ENCODE data around the gene PLEKHO1.

PLEKHO1 gene

DNA sequence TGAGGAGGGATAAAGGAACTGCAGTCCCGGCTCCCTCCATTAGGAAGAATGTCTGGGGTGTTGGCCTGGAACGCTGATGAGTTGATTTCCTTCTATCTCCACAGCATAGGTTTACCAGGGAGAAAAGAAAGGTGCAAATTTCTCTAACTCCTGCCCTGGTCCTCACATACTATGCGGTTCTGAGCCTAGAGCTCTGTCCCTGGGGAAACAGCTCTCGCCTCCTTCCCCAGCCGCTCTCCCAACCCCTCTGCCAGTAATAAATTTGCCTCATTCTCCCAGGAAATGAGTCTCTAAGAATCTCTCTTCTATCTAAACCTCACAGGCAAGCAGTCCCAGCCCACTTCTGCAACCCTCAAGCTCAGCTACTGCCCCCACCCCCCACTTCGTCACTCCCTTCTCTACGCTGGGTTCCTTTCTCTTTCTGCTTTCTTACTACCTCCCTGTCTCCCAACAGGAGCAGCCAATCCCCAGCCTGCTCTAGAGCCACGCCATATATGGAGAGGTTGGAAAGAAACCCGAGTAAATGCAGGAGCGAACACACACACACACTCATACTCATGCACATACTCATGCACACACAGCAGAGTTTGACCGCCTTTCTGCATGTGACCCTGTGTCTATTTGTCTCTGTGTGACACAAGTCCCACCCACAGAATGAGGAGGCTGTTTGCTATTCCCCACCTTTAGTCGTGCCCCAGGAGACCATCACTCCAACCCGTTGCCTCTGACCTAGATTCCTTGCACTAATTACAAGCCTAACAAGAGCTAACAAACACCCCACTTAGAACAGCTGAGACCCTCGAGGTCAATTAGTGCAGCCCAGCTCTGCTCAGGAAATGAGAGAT lies 13.4 kb downstream of the PLEKHO1 start:
- DNase-seq (ENCODE audit: low read depth) = peak; percentile 98
- TF ChIP-seq, protein P1, sequence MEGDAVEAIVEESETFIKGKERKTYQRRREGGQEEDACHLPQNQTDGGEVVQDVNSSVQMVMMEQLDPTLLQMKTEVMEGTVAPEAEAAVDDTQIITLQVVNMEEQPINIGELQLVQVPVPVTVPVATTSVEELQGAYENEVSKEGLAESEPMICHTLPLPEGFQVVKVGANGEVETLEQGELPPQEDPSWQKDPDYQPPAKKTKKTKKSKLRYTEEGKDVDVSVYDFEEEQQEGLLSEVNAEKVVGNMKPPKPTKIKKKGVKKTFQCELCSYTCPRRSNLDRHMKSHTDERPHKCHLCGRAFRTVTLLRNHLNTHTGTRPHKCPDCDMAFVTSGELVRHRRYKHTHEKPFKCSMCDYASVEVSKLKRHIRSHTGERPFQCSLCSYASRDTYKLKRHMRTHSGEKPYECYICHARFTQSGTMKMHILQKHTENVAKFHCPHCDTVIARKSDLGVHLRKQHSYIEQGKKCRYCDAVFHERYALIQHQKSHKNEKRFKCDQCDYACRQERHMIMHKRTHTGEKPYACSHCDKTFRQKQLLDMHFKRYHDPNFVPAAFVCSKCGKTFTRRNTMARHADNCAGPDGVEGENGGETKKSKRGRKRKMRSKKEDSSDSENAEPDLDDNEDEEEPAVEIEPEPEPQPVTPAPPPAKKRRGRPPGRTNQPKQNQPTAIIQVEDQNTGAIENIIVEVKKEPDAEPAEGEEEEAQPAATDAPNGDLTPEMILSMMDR (conservative IDR thresholded peaks at IDR 0.05; ENCODE audit: low read depth, low read length) = peak; percentile 6
- peak overlapping the region; percentile 22 for H3K4me3 ChIP-seq (ENCODE audit: low read length)

DNA sequence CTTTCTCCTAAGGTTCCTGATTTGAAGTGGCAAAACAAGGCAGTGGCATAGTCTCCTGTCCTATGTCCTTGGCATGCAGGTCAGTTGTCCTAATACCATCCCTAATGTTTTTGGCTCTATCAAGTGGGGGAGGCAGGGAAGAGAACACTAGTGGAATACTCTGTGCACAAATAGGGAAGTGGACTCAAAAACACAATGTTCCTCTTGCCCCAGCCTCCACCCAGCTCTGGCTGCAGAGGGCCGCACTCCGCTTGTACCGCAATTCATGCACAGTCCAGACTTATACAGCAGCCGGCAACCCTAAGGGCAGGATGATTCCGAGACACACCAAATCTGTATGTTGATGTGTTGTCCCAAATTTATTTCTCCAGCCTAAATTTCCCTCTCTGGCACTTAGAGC lies 14.5 kb downstream of the PLEKHO1 start:
- DNase-seq (ENCODE audit: low read depth) = no peak
- TF ChIP-seq, protein P1 (conservative IDR thresholded peaks at IDR 0.05; ENCODE audit: low read depth, low read length) = no peak
- no peak overlapping the region for H3K4me3 ChIP-seq (ENCODE audit: low read length)

DNA sequence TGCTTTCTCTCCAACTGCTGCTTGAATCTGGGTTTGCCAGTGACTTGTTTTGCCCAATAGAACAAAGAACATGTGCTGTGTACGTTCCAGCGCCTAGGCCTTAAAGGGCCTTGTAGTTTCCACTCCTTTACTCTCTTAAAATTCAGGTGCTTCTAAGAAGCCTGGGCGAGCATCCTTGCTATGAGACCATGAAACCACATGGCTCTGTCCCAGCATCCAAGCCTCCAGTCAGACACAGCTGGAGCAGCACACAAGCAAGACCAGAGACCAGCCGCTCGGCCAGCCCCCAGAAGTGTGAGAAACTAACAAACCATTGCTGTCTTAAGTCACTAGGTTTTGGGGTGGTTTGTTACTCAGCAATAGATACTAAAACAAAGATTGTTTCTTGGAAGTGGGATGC lies 15.1 kb downstream of the PLEKHO1 start:
- no peak overlapping the region for H3K4me3 ChIP-seq (ENCODE audit: low read length)
- TF ChIP-seq, protein P1 (conservative IDR thresholded peaks at IDR 0.05; ENCODE audit: low read depth, low read length) = no peak
- DNase-seq (ENCODE audit: low read depth) = no peak

DNA sequence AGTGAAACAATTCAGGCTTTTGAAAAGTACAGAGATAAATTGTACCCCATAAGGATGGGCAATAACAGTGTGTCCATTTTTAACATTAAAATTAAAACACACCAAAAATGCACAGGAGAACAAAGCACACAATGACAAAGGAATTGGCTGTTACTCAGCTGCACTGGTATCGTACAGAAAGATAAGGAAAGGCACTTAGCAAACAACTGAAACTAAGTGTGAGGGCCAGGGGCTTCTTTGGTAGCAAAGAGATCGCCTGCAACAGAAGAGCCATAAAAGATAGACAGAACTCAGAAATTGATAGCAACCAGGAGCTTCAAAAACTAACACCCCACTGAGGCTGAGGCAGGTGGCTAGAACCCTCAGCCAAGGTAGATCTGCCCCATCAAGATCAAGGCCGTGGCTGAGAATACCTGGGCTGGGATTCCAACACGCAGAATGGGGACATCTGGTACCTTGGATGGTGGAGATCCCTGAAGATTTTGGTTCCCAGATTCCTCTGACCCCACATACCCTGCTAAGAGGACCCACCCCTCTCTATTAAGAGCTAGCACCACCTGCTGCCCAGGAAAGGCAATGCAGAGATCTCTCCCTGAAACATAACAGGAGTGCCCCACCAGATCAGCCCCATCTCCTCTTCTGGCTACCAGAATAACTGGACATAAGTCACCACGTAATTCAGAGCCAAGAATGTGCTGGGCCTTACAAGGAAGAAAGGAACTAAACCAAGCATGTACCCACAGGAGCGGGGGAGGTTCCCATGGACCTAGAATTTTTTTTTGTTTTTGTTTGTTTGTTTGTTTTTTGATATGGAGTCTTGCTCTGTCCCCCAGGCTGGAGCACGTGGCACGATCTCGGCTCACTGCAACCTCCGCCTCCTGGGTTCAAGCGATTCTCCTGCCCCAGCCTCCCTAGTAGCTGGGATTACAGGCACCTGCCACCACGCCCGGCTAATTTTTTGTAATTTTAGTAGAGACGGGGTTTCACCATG lies 16.2 kb downstream of the PLEKHO1 start:
- TF ChIP-seq, protein P1 (conservative IDR thresholded peaks at IDR 0.05; ENCODE audit: low read depth, low read length) = peak; percentile 86
- DNase-seq (ENCODE audit: low read depth) = no peak
- no peak overlapping the region for H3K4me3 ChIP-seq (ENCODE audit: low read length)

DNA sequence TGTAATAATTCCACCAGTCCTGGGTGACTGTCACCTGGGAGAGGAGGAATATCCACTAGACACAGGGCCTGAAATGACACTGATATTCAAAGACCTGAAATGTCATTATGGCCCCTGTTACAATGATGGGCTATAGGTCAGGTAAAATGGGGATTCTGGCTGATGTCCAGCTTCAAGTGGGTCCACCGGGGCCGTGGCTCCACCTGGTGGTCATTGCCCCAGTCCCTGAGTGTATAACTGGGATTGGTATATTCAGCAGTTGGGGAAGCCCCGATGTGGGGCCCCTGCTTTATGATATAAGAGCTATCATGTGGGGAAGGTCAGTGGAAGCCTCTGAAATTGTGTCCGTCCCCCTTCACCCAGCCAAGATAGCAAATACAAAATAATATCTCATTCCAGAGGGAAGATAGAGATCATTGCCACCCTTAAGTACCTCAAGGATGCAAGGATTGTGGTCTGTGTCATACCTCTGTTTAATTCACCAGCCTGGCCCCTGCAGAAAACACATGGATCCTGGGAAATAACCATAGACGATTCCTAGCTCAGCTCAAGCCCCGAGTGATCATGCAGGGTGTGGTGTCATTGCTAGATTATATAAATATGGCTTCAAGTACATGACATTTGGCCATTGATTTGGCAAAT lies 19.4 kb downstream of the PLEKHO1 start:
- TF ChIP-seq, protein P1 (conservative IDR thresholded peaks at IDR 0.05; ENCODE audit: low read depth, low read length) = peak; percentile 89
- no peak overlapping the region for H3K4me3 ChIP-seq (ENCODE audit: low read length)
- no peak for DNase-seq (ENCODE audit: low read depth)

DNA sequence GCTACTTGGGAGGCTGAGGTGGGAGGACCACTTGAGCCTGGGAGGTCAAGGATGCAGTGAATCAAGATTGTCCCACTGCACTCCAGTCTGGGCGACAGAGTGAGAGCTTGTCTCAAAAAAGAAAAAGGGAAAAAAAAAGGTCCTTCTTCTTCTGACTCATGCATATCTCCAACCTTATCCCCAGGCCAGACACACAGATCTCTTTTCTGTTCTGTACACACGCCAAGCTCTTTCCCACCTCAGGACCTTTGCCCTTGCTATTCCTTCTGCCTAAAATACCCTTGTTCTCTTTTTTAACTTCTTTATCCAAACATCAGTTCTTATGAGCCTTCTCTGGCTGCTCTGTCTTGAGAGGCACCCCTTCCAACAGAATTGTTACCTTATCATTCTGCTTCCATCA lies 22.1 kb downstream of the PLEKHO1 start:
- TF ChIP-seq, protein P1 (conservative IDR thresholded peaks at IDR 0.05; ENCODE audit: low read depth, low read length) = no peak
- H3K4me3 ChIP-seq (ENCODE audit: low read length) = no peak overlapping the region
- no peak for DNase-seq (ENCODE audit: low read depth)
